Tibial artery (tissue), 4 donors: ENCODE results near the gene CUL9.
A peak's percentile ranks its signal among the peaks of the same experiment; 100 is the strongest.

Experiments
- DNase-seq, 2 donors: peaks; one replicate each; pipeline ENCODE4 v3.0.0-alpha.2; 2019
- H3K27ac ChIP-seq, 2 donors: fragments of 200-600 bp; sonication (generic) in 1 of 2; 1 replicate in 1 of 2; 2 replicates in 1 of 2; pipeline ENCODE4 v1.5.1; 2018 to 2019; ENCODE audit warnings: mild to moderate bottlenecking in 1 of 2
- H3K27me3 ChIP-seq, 2 donors: fragments of 200-600 bp; sonication (generic) in 1 of 2; one replicate each; pipeline versions ENCODE4 v1.5.1 to v1.6.0; 2016 to 2019
- H3K36me3 ChIP-seq, 3 donors: fragments of 200-600 bp; sonication (generic) in 2 of 3; one replicate each; pipeline ENCODE4 v1.5.1; 2016 to 2019; ENCODE audit warnings: mild to moderate bottlenecking in 2 of 3
- H3K4me1 ChIP-seq, 4 donors: fragments of 200-600 bp; sonication (generic) in 2 of 4; 1 replicate in 3 of 4; 2 replicates in 1 of 4; pipeline ENCODE4 v1.5.1; 2016 to 2019
- H3K4me3 ChIP-seq, 2 donors: fragments of 200-600 bp; sonication (generic) in 1 of 2; 1 replicate in 1 of 2; 2 replicates in 1 of 2; pipeline ENCODE4 v1.5.1; 2018 to 2019; ENCODE audit warnings: mild to moderate bottlenecking in 2 of 2
- H3K9me3 ChIP-seq, 3 donors: fragments of 200-600 bp; sonication (generic) in 1 of 3; one replicate each; pipeline ENCODE4 v1.5.1; 2016 to 2019
- CTCF ChIP-seq, 2 experiments: fragments of 200-600 bp in 1 of 2; fragments of 450-650 bp in 1 of 2; IDR thresholded peaks; one replicate each; pipeline ENCODE4 v1.5.1; 2017 to 2019; ENCODE audit warnings: antibody characterized with exemption in 2 of 2, mild to moderate bottlenecking in 1 of 2, moderate library complexity in 1 of 2
- intact Hi-C: fragments of 100-400 bp; cut with DNase I; formaldehyde crosslinking; loops from one replicate; pipeline ENCODE4 v1.15.0; 2023; ENCODE audit warnings: low total_unique reads

The CUL9 gene

DNA sequence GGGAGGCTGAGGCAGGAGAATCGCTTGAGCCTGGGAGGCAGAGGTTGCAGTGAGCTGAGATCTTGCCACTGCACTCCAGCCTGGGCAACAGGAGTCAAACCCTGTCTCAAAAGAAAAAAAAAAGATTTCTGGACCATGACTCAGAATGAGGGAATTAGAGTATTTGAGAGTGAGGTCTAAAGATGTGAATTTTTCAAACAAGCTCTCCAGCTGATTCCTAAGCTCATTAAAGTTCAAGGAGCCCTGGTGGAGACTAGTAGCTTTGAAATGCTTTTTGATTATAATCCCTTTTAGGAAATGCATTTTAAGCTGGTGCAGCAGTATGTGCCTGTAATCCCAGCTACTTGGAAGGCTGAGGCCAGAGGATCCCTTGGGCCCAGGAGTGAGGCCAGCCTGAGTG, 32.7 kb upstream of the CUL9 start:
- no peak for DNase-seq
- H3K27ac ChIP-seq: no peak overlapping the region
- H3K4me3 ChIP-seq: no peak overlapping the region
- no peaks in the 10 kb centered on the region for H3K9me3 ChIP-seq
- H3K36me3 ChIP-seq: no peaks in the 10 kb centered on the region
- no peaks in the 10 kb centered on the region for H3K4me1 ChIP-seq
- TF ChIP-seq CTCF (IDR thresholded peaks at IDR 0.05): no peak
- no peaks in the 10 kb centered on the region for H3K27me3 ChIP-seq
- intact Hi-C loops: no loop called here

DNA sequence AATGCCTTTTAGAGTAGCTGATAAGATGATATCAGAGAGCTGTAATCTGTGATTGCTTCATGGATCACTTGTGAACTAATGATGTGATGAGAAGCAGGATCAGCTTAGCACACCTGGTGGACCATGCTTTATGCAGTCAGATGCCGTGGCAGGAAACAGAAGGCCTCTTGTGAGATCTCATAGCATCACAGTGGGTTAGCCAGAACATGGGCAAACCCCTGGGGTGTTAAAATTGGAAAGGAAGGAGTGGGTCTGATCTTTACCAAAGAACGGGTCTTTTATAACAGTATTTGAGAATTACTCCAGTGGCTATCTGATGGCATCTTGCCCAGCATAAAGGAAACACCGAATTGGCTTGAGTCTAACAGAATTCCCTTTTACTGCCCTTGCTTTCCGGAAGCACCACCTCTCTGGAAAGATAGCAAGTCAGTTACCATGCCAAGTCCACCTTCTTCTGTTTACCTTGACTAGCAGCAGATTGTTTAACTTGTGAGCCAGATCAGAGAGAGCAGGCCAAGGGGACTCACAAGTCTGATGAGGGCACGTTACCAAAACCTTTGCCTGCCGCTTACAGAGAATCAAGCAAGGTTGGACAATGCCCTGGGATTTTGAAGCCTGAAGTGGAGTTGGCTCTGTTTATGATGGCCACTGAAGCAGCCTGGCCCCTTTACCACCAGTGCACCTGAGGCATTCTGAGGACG, 31.8 kb upstream of the CUL9 start:
- no peak overlapping the region for H3K27ac ChIP-seq
- no peaks in the 10 kb centered on the region for H3K27me3 ChIP-seq
- TF ChIP-seq CTCF (IDR thresholded peaks at IDR 0.05): no peak
- DNase-seq: no peak
- intact Hi-C loops: no loop called here
- no peaks in the 10 kb centered on the region for H3K36me3 ChIP-seq
- no peaks in the 10 kb centered on the region for H3K4me1 ChIP-seq
- no peak overlapping the region for H3K4me3 ChIP-seq
- H3K9me3 ChIP-seq: no peaks in the 10 kb centered on the region

DNA sequence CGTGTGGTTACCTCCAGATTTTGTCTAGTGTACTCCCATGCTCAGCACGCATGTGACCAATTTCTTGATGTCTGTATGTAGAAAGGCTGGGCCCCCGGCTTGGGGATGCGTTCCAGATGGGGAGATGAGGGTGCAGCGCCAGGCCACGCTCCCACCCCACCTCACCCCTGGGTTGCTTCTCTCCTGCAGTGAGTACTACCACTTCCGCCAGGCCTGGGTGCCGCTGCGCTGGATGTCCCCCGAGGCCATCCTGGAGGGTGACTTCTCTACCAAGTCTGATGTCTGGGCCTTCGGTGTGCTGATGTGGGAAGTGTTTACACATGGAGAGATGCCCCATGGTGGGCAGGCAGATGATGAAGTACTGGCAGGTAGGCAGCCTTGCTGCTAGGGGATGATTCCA, 22.4 kb upstream of the CUL9 start:
- H3K9me3 ChIP-seq: no peaks in the 10 kb centered on the region
- no peak overlapping the region for H3K27ac ChIP-seq
- H3K27me3 ChIP-seq: no peaks in the 10 kb centered on the region
- intact Hi-C loops: no loop called here
- peaks cover 0 to 21% (median 0%) of the 10 kb centered on the region in 3 donors for H3K36me3 ChIP-seq
- no peak for DNase-seq
- no peaks in the 10 kb centered on the region for H3K4me1 ChIP-seq
- no peak overlapping the region for H3K4me3 ChIP-seq
- TF ChIP-seq CTCF (IDR thresholded peaks at IDR 0.05): no peak

- Histone ChIP-seq H3K4me3 (no peak overlapping the region), H3K27me3 (no peaks in the 10 kb centered on the region), H3K9me3 (no peaks in the 10 kb centered on the region), H3K27ac (no peak overlapping the region), H3K4me1 (no peaks in the 10 kb centered on the region), H3K36me3 (peaks cover 0 to 17% (median 0%) of the 10 kb centered on the region in 3 donors)
- intact Hi-C loops: no loop called here
- DNase-seq: no peak
- no peak for TF ChIP-seq CTCF (IDR thresholded peaks at IDR 0.05)
Measured at GRCh38 chr6:43163899-43164298, 18.1 kb upstream of the CUL9 start.

DNA sequence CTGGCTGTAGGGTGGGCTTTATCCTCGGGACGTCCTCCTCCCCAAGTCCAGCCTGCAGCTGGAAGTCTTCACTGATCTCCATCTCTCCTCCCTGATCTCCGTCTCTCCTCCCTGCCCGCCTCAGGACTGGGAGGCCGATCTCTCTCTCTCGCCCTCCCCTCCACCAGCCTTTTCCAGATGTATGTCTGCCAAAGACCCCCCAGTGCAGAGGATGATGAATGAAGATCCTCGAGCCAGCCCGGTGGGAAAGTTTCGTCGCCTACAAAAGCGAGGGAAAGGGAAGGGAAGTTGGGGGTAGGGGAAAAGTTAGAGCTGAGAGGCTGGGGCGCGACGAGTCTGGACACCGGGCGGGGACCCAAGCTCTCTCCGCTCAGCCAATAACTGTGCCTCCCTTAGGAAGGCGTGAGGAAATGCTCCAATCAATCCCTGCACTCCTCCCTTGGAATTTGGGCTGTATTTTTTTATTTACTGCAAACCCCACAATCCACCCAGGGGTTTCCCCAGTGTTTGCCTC, 11.5 kb upstream of the CUL9 start:
- Histone ChIP-seq H3K9me3 (no peaks in the 10 kb centered on the region), H3K36me3 (peaks cover 2 to 3% (median 3%) of the 10 kb centered on the region in 3 donors), H3K4me3 (peak overlapping the region; percentile 80 to 82), H3K27ac (peak overlapping the region; percentile 92 to 96), H3K27me3 (no peaks in the 10 kb centered on the region), H3K4me1 (peaks cover 0 to 31% (median 24%) of the 10 kb centered on the region in 4 donors)
- intact Hi-C loops: no loop called here
- TF ChIP-seq CTCF (IDR thresholded peaks at IDR 0.05): no peak
- DNase-seq: peak; percentile 82 to 92
